ENCODE results near the gene SOD3.

Gene SOD3

GRCh38 chr4:24849351-24849750 is 54.0 kb downstream of the SOD3 start:
- POLR2A ChIA-PET = no interaction called here
- CTCF ChIA-PET = no interaction called here
- H3K36me3 ChIP-seq (ENCODE audit: control insufficient read depth in 2 of 2, insufficient read depth in 1 of 2, low read length in 2 of 2) = no peaks in the 10 kb centered on the region
- no peak overlapping the region for H3K27ac ChIP-seq (ENCODE audit: extremely low read depth, low read depth, low read length)
- TF ChIP-seq ZFP3 (tag by site-specific recombination; IDR thresholded peaks at IDR 0.05; ENCODE audit: low read depth) (no peak), SCRT1 (tag by site-specific recombination; IDR thresholded peaks at IDR 0.05; ENCODE audit: borderline replicate concordance) (no peak), ELK4 (IDR thresholded peaks at IDR 0.05; ENCODE audit: borderline replicate concordance, low read depth, low read length) (no peak), ZNF175 (tag by site-specific recombination; IDR thresholded peaks at IDR 0.05) (no peak), ZNF354C (tag by site-specific recombination; IDR thresholded peaks at IDR 0.05; ENCODE audit: borderline replicate concordance, low read depth) (no peak), ZNF561 (tag by site-specific recombination; IDR thresholded peaks at IDR 0.05; ENCODE audit: borderline replicate concordance) (no peak), ZNF692 (tag by site-specific recombination; IDR thresholded peaks at IDR 0.05) (no peak), ZNF510 (tag by site-specific recombination; IDR thresholded peaks at IDR 0.05; ENCODE audit: insufficient replicate concordance) (no peak), ZNF146 (tag by site-specific recombination; IDR thresholded peaks at IDR 0.05) (no peak), ZBTB8A (tag by site-specific recombination; IDR thresholded peaks at IDR 0.05) (no peak), SP3 (tag by site-specific recombination; IDR thresholded peaks at IDR 0.05) (no peak), ZNF274 (IDR thresholded peaks at IDR 0.05; ENCODE audit: low read length) (no peak), ZNF274 (tag by site-specific recombination; IDR thresholded peaks at IDR 0.05; ENCODE audit: borderline replicate concordance) (no peak), ZNF133 (tag by site-specific recombination; IDR thresholded peaks at IDR 0.05) (no peak), ZBTB20 (tag by site-specific recombination; IDR thresholded peaks at IDR 0.05) (no peak), PRDM4 (tag by site-specific recombination; IDR thresholded peaks at IDR 0.05) (no peak), ZNF433 (tag by site-specific recombination; IDR thresholded peaks at IDR 0.05; ENCODE audit: low read depth) (no peak)
- no peaks in the 10 kb centered on the region for H3K4me1 ChIP-seq (ENCODE audit: control insufficient read depth, insufficient read depth, low read length)
- no peaks in the 10 kb centered on the region for H3K9me3 ChIP-seq (ENCODE audit: control insufficient read depth, insufficient read depth, low read depth, low read length)
- no peak overlapping the region for H3K4me3 ChIP-seq (ENCODE audit: low read depth, low read length)

GRCh38 chr4:24849756-24850155 is 54.4 kb downstream of the SOD3 start:
- TF ChIP-seq PRDM2 (tag by site-specific recombination; IDR thresholded peaks at IDR 0.05; ENCODE audit: borderline replicate concordance) (no peak), EGR2 (tag by site-specific recombination; IDR thresholded peaks at IDR 0.05; ENCODE audit: low read depth) (no peak), ZNF513 (tag by site-specific recombination; IDR thresholded peaks at IDR 0.05) (no peak)
- POLR2A ChIA-PET = no interaction called here
- H3K27ac ChIP-seq (ENCODE audit: extremely low read depth, low read depth, low read length) = no peak overlapping the region
- no peaks in the 10 kb centered on the region for H3K36me3 ChIP-seq (ENCODE audit: control insufficient read depth in 2 of 2, insufficient read depth in 1 of 2, low read length in 2 of 2)
- H3K4me1 ChIP-seq (ENCODE audit: control insufficient read depth, insufficient read depth, low read length) = no peaks in the 10 kb centered on the region
- CTCF ChIA-PET = no interaction called here
- no peak overlapping the region for H3K4me3 ChIP-seq (ENCODE audit: low read depth, low read length)
- H3K9me3 ChIP-seq (ENCODE audit: control insufficient read depth, insufficient read depth, low read depth, low read length) = no peaks in the 10 kb centered on the region

All from HEK293 (cell line).